GM20000 (cell line): ENCODE measurements around the gene PIK3C2G.

Source experiments
- DNase-seq: peaks from one replicate; pipeline ENCODE4 v3.0.0; 2012; ENCODE audit warnings: low spot score
- TF ChIP-seq, protein P1 (sequence below): IDR thresholded peaks from 2 replicates; pipeline ENCODE4 v1.5.1; 2012; ENCODE audit warnings: mild to moderate bottlenecking, control low read depth; ENCODE audit errors: extremely low read depth, missing control alignments

Gene PIK3C2G

DNA sequence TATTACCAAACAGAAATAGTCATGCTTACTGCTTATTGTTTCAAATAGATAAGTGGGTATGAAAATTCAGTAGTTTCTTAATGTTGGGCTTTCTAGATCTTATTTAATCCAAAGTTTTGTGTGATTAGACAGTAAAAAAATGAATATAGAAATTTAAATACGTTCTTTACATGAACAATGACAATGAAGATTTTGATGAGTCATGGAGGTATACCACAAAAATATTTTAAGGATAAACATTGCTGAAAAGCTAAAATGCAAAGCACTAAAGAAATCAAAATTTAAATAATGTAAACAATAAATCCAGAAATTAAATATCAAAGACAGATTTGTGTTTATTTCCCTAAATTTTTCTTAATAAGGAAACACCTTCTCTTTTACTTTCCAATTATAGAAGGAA is 78.3 kb downstream of the PIK3C2G start:
- DNase-seq: no peak
- TF ChIP-seq, protein P1, sequence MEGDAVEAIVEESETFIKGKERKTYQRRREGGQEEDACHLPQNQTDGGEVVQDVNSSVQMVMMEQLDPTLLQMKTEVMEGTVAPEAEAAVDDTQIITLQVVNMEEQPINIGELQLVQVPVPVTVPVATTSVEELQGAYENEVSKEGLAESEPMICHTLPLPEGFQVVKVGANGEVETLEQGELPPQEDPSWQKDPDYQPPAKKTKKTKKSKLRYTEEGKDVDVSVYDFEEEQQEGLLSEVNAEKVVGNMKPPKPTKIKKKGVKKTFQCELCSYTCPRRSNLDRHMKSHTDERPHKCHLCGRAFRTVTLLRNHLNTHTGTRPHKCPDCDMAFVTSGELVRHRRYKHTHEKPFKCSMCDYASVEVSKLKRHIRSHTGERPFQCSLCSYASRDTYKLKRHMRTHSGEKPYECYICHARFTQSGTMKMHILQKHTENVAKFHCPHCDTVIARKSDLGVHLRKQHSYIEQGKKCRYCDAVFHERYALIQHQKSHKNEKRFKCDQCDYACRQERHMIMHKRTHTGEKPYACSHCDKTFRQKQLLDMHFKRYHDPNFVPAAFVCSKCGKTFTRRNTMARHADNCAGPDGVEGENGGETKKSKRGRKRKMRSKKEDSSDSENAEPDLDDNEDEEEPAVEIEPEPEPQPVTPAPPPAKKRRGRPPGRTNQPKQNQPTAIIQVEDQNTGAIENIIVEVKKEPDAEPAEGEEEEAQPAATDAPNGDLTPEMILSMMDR: no peak

DNA sequence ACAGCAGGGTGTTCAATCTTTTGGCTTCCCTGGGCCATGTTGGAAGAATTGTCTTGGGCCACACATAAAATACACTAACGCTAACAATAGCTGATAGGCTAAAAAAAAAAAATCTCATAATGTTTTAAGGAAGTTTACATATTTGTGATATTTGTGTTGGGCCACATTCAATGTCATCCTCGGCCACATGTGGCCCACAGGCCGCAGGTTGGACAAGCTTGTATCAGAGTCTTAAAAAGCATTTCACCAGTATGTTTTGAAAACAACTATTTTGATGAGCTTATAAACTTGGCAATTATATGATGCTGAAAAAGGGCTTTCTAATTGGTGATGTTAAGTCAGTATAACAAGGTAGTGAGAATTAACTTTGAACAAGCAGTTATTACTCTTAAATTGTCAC is 78.9 kb downstream of the PIK3C2G start:
- DNase-seq: no peak
- TF ChIP-seq, protein P1: no peak

DNA sequence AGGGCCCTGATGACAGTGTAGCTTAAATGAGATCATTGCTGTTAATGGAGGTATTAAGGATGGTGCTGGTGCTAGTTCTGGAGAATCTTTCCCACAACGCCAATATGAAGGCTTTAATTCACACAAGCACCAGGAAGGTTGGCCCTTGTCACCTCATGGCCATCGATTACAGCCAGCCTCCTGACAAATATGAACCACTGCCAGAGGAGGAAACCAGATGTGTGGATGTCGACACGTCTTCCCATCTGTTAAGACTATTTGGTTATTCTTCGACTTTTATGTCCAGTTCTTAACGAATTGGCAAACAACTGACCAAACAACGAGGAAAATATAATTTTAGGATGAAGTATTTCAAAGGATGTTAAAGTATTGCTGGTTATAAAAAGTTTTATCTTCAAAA is 79.5 kb downstream of the PIK3C2G start:
- DNase-seq: no peak
- TF ChIP-seq, protein P1: no peak

DNA sequence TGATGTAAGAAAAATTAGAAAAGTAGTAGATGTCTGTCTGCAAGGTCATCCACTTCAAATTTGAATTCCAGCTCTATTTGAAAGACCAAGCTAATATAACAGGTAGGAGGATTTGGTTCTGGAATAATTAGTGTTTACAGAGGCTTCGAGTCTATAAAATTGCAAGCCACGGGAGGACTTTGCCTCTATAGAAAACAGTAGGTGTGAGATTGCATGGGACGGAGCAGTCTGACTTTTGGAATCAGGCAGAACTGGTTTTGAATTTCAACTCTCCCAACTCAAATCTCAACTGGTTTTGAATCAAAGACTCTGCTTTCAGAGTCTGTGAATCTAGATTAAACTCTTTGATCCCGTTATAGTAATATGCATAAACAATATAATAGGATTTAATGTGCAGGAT is 82.4 kb downstream of the PIK3C2G start:
- DNase-seq: no peak
- TF ChIP-seq, protein P1: no peak

DNA sequence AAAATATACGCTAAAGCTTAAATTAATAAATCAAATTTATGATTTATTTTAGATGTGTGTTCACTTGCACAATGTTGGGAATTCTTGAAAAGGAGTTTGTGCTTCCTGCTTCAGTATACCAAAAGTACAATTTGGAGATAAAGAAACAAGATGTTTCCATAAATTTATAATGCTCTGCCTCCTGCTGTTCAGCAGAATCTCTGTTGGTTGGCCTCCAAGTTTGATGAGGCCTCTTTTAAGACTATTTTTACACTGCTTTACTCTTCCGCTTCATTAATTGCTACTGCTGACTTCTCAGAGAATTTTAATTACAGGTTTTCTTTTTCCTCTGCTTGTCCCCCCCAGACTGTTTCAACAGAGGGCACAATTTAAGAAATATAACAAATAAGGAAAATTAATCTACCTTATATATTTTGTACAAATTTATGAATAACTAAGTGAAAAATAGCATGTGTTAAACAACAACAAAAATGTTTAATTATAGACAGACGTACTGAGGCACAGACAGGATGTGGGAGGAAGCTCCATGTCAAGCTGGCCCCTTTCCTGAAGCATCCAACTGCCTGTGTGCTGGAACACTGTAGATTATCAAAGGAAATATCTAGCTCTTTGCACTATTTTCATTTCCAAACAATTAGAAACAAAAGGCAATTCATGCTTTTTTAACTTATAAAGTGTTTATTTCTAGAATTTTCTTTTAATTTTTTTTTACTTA is 83.9 kb downstream of the PIK3C2G start:
- TF ChIP-seq, protein P1: no peak
- no peak for DNase-seq

DNA sequence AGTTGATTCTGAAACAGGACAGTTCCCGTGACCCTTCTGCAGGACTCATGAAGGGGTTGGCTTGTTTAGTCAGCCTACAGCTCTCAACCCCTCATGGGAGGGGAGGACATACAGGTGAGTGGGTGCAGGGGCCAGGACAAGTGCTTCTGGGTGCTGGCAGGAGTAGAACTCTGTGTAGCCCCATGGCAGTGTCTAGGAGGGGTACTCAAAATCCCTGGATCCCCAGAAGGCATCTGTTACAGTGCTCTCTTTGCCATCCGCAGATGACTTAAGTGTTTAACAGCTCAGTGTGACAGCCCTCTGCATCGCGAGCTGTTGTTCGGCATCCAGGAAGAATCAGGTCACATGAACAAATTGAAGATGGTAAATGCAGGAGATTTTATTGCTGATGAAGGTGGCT is 91.0 kb downstream of the PIK3C2G start:
- TF ChIP-seq, protein P1: no peak
- DNase-seq: no peak

DNA sequence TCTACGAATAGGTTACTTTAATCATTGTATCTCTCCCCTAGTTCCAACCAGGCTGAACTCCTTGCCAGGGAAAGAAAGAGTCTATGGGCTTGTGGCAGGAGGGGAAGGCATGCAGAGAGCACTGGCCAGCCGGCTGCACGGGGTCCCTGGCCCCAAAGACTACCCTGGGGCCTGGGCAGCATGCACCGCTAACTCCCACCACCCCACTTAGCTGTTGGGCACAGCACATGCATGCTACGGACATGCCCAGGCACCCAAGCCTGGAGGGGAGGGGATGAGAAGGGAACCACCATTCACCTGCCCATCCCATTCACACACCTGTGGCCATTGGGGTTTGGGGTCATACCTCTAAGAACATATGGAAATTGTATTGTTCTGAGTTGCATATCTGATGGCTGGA is 94.1 kb downstream of the PIK3C2G start:
- TF ChIP-seq, protein P1: no peak
- DNase-seq: no peak
